ENCODE data around the gene TSPAN32.
"Not testable (repeated sequence)": the region's sequence is repeated elsewhere in the genome, so short reads cannot be mapped to it uniquely, and the experiment has no call there.

TSPAN32 gene

GRCh38 chr11:2342981-2343380 is 41.2 kb downstream of the TSPAN32 start:
- no peak for DNase-seq (ENCODE audit: low read depth)

DNA sequence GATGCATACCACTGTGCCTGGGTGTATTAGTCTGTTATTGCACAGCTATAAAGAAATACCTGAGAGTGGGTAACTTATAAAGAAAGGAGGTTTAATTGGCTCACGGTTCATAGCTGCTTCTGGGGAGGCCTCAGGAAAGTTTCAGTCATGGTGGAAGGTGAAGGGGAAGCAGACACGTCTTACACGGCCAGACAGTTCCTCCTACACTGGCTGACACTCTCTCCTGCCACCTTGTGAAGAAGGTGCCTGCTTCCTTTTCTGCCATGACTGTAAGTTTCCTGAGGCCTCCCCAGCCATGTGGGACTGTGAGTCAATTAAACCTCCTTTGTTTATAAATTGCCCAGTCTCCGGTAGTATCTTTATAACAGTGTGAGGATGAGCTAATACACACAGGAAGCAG is 41.7 kb downstream of the TSPAN32 start:
- DNase-seq (ENCODE audit: low read depth): no peak

- no peak for DNase-seq (ENCODE audit: low read depth)
Measured at GRCh38 chr11:2345050-2345449, 43.2 kb downstream of the TSPAN32 start.

DNA sequence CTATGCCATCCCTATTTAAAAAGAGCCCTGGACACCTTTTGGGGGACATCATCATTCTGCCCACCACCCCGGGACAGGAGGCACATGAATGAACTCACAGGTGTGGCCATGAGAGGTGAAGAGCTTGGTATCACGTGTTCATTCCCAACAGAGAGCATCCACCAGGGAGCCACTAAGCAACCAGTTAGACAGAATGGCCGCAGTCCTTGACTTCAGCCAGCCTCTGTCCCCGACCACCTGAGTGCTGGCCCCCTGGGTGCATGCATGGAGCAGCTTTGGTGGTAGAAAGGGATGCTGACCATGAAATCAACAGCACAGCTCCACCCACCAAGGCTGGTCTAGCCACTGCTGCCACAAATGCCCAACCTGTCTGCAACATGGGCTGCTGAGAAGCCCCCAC is 44.2 kb downstream of the TSPAN32 start:
- no peak for DNase-seq (ENCODE audit: low read depth)

- DNase-seq (ENCODE audit: low read depth): no peak
Measured at GRCh38 chr11:2346586-2347307, 44.9 kb downstream of the TSPAN32 start.

DNA sequence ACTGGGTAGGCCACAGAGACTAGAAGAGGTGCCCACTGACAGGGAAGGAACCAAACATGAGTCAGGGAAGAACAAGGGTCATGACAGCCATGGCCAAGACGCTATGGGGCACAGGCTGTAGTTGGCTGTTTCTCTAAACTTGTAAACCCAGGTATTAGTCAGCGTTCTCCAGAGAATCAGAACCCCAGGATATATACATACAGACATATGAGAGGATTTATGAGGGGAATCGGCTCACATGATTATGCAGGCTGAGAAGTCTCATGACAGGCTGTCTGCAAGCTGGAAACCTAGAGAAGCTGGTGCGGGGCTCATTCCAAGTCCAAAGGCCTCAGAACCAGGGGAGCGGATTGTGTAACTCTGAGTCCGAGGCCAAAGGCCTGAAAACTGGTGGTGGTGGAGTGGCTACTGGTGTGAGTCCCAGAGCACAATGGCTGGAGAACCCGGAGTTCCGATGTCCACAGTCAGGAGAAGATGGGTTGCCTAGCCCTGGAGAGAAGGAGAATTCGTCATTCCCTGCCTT is 45.6 kb downstream of the TSPAN32 start:
- DNase-seq (ENCODE audit: low read depth): no peak

DNA sequence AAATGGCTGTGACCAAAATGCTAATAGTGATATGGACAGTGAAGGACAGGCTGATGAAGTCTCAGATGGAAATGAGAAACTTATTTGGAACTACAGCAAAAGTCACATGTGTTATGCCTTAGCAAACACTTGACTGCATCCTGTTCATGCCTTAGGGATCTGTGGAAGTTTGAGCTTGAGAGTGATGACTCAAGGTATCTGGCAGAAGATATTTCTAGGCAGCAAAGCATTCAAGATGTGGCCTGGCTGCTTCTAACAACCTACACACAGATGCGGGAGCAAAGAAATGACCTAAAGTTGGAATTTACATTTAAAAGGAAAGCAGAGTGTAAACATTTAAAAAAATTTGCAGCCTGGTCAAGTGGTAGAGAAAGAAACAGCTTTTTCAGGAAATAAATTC is 47.2 kb downstream of the TSPAN32 start:
- DNase-seq (ENCODE audit: low read depth): no peak

DNA sequence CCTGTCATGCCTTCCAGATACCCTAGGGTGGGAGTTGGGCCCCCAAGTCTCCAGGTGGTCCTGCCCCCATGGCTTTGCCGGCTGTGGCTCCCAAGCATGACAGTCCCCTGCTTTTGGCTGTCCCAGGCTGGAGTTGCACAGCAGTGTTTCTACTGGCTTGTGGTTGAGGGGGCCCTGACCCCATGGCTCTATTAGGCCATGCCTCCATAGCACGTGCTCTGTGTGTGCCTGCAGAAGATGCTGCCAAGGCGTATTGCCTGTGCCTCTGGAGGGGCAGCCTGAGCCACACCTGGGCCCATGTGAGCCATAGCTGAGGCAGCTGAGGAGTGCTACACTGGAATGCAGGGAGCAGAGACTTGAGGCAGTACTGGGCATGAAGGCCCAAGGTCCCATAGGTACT is 49.9 kb downstream of the TSPAN32 start:
- no peak for DNase-seq (ENCODE audit: low read depth)

DNA sequence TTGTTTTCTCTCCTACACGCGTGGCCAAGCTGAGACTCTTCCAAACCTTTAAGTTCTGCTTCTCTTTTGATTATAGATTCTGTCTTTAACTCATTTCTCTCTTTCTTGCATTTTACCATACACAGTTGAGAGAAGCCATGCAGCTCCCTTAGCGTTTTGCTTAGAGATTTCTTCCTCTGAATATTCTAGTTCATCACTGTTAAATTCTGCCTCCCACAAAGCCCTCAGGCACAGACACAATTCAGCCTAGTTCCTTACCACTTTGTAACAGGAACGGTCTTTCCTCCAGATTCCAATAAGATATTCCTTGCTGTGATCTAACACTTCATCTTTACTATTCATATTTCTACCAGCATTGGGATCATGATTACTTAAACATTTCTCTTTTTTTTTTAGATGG is 50.6 kb downstream of the TSPAN32 start:
- no peak for DNase-seq (ENCODE audit: low read depth)

- no peak for DNase-seq (ENCODE audit: low read depth)
Measured at GRCh38 chr11:2355000-2355644, 53.3 kb downstream of the TSPAN32 start.

GRCh38 chr11:2357246-2357645 is 55.4 kb downstream of the TSPAN32 start:
- DNase-seq (ENCODE audit: low read depth): no peak

- not testable (repeated sequence) for DNase-seq (ENCODE audit: low read depth)
Measured at GRCh38 chr11:2357651-2358050, 55.8 kb downstream of the TSPAN32 start.

GRCh38 chr11:2358754-2359442 is 57.1 kb downstream of the TSPAN32 start:
- DNase-seq (ENCODE audit: low read depth): no peak

- no peak for DNase-seq (ENCODE audit: low read depth)
Measured at GRCh38 chr11:2359557-2359956, 57.7 kb downstream of the TSPAN32 start.

- DNase-seq (ENCODE audit: low read depth): no peak
Measured at GRCh38 chr11:2360081-2360642, 58.3 kb downstream of the TSPAN32 start.

- no peak for DNase-seq (ENCODE audit: low read depth)
Measured at GRCh38 chr11:2361565-2361964, 59.8 kb downstream of the TSPAN32 start.

DNA sequence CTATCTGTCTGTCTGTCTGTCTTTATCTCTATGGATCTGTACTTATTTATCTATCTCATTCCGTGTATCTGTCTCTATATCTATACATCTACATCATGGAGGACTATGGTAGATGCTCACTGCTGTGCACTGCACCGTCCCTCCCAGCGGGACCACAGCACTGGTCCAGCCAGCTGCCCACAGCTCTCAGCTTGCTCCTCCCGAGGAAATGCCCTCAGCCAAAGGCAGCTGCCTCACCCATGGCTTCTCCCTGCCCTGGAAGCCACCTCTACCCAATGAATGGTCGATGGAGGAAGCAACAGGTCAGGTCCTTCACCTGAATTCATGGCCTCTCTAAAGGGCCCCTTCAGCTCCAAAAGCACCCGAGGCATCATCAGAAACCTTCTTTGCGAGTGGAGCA is 60.6 kb downstream of the TSPAN32 start:
- no peak for DNase-seq (ENCODE audit: low read depth)

GRCh38 chr11:2363130-2363529 is 61.3 kb downstream of the TSPAN32 start:
- no peak for DNase-seq (ENCODE audit: low read depth)

DNA sequence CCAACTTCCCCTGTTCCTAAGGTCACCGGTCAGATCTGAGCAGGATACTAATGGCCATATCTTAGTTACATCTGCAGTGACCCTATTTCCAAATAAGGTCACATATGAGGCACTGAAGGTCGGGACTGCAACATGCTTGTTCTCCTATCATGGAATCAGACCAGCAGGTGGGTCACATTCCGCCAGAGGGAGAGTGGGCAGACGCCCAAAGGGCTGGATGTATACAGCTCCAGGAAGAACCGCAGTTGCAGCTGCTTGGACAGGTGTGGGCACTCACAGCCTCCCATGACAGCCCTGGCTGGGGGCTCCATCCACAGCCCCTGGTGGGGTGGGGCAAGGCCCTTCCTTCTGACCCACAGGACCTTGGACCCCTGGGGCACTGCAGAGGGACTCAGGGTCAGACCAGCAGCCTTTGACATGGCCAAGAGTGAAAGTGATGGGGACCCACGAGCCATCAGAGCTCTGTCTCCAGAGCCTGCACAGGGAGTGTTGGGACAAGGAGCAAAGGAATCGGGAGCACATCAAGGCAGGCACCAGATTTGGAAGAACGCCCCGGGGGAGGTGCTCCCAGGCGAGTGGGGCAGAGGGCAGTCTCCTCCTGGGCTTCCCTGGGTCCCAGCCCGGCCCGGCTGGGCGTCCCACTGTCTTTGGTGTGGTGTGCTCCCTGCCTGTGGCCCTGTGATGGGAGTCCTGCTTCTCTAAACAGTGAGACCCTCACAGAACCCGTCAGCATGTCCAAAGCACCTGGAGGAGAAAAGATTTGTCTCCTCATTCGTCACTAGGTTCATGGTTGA is 62.0 kb downstream of the TSPAN32 start:
- no peak for DNase-seq (ENCODE audit: low read depth)

DNA sequence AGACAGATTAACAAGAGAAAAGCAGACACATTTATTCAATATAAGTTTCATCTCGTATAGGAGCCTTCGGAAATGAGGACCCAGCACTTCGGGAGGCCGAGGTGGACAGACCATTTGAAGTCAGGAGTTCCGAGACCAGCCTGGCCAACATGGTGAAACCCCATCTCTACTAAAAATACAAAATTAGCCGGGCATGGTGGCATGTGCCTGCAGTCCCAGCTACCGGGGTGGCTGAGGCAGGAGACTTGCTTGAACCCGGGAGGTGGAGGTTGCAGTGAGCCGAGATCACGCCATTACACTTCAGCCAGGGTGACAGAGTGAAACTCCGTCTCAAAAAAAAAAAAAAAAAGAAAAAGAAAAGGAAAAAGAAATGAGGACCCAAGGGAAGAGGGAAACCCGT is 62.6 kb downstream of the TSPAN32 start:
- not testable (repeated sequence) for DNase-seq (ENCODE audit: low read depth)

DNA sequence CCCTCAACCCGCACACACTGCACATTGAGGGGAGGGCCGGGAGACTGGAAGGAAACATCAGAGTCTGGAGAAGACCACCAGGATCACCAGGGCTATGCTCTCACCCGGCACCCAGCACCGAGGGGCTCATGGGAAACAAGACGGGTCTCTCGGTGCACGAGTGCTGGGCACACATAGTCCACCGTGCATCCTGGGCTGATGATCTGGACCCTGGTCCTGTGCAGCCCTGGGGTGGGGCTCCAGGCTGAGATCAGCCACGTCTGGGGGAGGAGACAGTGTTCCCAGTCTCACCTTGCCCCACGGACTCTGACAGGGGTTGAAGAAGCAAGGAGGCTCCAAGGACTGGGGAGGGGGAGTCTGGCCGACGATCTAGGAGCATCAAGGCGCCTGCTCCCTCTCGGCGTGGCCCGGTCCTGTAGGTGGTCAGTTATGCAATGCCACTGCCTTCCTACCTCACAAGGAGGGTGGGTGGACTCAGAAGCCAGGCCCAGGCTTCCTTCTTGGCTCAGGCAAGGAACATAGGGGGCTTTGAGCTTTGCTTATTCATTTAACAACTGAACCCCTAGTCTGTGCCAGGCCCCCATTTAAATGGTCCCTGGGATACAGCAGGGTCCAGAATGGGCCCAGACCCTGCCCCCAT is 63.9 kb downstream of the TSPAN32 start:
- no peak for DNase-seq (ENCODE audit: low read depth)
